ENCODE results near the gene VPS37C.

The VPS37C gene

DNA sequence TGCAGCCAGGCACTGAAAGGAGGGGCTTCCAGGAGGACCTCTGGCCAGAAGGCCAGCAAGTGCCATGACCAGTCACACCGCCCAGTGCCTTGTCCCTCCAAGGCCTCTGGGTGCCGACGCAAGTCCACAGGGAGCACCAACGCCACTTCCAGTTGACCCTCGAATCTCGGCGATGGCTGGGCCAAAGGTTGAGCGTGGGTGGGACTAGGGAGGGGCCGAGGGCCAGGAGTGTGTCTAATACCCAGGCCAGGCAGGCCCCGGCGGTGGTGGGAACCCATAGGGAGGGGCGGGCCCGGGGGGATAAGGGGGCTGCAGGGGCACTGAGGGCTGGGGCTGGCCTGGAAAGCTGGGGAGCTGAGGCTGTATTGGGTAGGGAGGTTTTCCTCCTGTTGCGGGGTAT lies 29.6 kb downstream of the VPS37C start:
- no peak for DNase-seq

DNA sequence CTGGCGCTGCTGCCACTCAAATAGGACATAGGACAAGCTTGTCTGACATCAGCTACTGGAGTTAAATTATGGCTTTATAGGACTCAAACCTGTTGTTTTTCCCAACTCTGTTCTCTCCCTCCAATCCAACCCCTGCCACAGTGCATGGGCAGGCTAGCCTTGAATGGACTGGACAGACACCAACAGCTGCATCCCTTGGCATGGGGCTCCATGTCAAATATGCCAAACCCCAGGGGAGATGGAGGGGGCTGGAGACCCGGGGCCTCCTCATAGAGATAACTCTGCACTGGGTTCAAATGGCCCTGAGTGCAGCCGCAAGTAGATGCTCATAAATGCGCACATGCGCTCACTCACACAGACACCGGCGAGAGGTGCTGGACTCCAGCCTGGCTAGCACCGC lies 30.0 kb downstream of the VPS37C start:
- DNase-seq: no peak

DNA sequence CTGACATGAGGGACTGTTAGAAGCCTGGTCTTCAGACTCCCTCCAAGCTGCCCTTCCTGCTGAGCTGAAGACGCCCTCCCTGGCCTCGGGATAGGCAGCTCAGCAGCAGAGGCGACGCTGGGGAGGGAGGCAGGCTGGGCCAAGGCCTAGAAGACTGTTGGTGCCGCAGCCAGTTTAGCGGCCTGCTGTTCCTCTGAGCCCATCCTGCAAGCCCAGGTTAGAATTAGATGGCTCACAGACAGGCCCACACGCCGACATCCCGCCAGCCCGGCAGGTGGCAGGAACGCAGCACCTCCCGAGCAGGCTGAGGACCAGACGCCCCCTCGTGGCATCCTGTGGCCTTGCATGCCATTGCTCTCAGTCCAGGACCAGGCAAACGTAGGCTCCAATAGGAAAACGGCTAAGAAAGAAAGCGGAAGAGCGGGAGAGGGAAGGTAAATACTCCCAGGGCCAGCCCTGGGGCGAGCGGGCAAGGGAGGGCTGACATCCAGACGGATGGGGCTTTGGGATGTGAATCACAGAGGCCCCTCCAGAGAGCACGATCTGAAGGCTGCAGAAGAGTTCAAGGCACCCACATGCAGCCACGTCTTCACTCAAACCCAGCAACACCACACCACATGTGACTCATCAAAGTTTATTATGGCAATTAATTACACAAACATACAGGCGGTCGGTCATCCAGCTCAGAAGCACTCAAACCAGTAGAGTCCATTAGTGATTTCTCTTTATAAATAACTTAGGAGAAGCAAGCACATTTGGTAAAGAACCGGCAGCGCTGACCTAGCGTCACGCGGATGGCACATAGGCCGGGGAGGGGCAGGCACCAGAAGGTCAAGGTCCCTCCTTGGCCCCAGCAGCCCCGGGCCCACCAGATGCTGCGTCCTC lies 31.3 kb downstream of the VPS37C start:
- DNase-seq: peak; percentile 91

DNA sequence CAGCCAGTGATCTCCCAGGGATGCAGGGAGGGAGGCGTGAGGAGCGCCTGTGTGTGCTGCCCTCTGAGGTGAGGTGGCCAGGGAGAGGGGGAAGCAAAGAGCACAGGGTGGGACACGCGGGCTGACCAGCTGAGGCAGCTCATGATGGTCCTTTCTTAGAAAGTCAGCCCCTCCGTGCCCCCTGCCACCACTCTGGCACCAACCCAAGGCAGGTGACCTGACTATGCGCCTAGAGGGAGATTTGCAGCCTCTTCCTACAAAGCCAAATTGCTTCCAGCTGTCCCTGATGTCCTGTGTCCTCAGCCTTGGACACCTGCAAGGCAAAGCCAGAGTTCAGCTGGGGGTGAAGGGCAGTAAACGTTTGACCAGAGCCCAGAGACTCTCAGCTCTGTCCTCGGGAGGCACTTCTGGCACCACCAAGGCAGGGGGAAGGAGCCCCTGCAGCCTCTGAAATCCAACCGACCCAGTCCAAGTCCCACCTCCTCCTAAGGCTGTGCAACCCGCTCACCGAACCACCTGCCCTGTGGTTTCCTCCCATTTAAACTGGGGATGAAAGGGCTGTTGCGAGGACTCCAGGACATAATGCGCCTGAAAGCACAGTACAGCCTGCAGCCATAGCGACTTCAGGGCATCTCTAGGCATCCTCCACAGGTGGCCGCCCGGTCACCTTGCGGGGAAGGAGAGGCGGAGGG lies 32.1 kb downstream of the VPS37C start:
- DNase-seq: no peak

DNA sequence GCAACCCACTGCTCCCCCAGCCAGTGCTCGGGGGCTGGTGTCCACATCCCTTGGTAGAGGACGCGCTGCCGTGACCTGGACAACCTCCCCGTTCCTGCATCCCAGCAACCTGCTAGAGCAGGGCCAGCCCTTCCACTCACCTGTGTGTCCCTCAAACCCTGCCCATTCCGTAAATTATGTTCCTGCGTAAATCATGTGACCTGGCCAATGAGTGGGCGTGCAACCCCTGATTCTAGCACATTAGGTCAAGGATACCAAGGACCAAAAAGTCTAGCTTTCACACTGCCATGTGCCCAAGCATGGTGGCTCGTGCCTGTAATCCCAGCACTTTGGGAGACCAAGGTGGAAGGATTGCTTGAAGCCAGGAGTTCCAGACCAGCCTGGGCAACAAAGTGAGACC lies 33.2 kb downstream of the VPS37C start:
- DNase-seq: no peak

DNA sequence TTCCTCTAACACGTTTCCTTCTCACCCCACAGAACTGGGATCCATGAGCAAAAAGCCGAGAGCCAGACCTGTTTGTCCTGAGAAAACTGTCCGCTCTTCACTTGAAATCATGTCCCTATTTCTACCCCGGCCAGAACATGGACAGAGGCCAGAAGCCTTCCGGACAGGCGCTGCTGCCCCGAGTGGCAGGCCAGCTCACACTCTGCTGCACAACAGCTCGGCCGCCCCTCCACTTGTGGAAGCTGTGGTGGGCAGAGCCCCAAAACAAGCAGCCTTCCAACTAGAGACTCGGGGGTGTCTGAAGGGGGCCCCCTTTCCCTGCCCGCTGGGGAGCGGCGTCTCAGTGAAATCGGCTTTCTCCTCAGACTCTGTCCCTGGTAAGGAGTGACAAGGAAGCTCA lies 35.0 kb downstream of the VPS37C start:
- DNase-seq: no peak

DNA sequence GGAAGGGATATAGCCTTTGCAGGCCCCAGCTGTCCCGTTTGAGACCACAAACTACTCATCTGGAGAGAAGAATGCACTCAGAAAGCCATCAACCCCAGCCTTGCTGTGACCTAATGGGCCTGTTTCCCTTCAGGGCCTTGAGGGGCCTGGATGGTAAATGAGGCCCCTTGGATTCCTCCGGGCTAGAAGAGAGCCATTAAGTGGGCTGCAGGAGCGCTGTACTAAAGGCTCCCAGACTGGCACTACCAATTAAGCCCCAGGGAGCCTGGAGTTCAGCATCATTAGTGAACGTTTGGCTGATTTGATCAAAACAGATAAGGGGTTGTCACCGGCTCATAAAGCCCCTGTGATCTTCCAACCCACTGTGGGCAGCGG lies 35.9 kb downstream of the VPS37C start:
- no peak for DNase-seq

DNA sequence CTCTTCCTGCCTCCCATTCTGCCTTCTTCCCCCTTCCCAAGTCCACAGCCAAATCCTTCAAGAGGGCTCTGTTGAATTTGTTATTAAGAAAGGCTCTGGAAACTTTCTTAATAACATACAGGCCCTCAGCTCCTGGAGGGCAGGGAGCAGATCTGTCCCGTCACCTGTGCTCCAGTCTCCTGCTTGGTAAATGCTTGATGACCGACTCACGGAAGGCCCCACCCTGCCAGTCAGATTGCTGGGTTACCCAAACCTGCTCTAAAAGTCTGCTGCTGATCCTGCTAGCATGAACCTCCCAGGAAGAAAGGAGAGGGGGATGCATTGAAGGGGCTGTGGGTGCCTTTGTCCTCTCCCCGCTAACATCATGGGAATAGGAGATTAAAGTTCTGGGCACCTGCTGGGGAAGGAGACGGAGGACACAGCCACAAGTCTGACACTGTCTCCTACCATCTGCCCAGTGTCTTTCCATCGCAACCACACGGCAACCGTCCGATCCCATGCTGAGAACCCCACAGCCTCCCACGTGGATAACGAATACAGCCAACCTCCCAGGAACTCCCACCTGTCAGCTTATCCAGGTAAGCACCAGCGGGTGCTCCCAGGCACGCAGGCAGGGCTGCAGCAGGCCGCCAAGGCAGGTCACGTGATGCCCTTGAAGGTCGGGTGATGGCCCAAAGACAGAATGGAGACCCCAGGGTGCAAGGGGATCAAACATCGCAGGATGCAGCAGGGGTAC lies 36.5 kb downstream of the VPS37C start:
- DNase-seq: no peak

DNA sequence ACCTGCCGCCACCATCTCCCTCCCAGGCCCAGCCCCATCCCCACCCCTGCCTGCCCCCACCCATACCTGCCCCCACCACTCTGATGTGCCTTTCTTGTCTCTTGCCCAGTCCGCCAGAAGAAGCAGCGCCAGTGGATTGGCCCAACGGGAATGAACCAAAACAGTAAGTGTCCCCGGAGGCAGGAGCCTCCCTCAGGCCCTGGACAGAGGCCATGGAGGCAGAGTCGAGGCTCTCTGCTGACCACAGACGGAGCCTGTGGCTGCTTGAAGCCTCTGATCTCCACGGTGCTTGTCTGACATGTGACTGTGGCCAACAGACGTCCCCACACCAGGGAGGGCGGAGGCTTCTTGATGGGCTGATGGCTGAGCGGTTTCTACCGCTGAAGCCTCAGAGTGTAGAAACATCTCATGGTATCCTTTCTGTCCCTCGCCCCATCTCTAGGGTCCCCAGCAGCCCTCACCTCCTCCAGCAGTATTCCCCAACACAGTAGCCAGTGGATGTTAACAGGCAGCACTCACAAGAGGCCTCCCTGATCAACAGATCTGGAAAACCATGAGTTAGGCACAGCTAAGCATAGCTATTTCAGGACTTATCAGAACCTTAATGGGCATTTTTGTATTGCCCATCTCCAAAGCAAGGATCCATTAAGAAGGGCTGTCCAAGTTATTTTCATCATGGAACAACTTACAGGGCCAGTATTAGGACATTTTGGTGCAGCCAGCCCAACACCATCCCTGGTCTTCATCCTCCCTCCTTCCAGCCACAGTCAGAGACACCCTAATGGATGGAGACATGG lies 37.3 kb downstream of the VPS37C start:
- DNase-seq: no peak

DNA sequence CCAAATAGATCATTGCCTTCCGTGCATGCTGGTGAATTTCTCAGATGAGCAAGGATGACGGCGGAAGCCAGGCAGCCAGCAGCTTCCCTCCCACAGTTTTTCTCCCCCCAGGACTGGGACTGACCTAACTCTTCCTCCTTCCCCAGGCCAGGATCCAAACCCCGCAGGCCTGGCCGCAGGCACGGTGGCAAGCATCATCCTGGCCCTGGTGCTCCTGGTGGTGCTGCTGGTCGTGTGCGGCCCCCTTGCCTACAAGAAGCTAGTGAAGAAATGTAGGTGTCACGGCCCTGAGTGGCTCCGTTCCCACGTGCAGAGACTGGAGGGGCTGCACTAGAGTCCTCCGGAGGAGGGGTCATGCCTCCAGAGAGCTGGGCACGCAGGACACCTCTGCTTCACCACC lies 38.5 kb downstream of the VPS37C start:
- DNase-seq: no peak

DNA sequence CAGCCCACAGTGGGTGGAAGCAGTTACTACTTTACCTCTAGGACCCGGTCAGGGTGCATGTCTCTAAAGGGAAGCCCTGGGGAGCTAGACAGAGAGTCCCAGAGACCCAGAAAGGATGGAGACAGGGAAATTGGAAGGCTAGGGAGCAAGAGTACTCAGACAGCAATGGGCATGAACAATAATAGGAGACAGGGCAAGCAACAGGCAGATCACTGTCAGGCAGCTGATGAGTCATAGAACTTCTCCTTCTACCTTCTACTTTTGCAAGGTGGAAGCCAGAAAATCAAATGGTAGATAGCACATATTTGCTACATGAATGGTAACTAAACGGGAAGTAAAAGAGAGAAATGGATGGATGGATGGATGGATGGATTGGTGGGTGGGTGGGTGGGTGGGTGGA lies 39.3 kb downstream of the VPS37C start:
- no peak for DNase-seq

DNA sequence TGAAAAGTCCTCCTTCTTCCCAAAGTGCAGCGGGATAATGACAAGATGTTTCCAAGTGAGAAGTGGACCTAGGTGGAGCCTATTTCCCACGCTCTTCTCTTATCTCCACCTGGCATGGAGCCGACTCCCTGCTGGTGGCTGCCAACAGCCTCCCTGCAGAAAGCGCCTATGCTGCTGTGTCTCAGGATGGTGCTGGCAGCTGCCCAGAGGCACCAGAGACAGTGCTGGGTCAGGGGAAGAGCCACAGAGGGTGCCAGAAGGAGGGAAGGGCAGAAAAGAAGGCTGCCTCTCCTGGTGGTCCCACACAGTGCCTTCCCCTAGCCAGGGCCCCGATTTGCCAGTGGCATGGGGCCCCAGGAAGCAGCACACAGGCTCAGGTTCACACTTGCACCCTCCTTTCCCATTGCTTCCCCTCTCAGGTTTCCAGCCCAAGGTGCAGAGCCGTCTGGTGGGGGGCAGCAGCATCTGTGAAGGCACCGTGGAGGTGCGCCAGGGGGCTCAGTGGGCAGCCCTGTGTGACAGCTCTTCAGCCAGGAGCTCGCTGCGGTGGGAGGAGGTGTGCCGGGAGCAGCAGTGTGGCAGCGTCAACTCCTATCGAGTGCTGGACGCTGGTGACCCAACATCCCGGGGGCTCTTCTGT lies 39.9 kb downstream of the VPS37C start:
- DNase-seq: no peak

DNA sequence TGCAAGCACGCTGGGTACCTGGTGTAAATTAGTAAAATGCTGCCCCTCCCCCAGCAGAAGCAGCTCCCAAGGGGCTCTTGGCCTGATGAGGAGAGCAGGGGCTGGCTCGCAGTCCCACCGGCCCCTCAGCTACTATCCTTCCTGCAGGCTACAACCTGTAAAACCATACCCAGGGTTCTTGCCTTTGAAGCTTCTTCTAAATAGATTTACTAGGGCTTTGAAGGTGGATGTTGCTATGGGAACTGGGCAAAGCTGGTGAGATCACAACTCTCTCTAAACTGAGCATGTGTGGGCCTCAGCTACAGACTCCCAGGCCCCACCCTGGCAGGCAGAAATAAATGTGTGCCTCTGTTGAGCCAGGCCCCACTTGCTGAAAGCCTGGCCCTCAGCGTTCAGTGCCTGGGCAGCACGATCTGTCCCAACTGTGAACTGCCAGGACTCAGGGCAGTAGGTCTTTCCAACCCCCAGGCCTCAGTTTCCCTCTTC lies 40.5 kb downstream of the VPS37C start:
- DNase-seq: no peak

DNA sequence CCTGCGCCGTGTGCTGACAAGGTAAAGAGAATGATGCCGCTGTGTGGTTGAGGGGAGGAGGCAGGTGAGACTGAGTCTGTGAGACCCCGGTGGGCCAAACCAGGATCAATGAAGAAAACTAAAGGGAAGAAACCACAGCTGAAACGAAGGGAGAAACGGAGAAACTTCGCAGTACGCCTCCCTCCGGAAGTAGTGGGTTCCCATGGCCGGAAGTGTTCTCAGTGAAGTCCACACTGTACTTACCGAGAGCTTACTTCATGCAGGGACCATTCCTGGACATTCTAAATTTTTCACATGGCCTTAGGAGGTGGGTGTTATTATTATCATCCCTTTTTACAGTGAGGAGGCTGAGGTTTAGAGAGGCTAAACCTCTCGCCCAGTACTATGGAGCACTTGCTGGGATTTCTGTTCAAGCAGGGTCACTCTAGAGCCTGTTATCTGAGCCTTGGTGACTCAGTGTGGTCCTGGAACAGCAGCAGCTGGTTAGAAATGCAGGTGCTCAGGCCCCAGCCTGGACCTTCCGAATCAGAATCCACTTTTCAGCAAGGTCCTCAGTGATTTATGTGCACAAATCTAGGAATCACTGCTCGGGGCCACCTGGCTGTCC lies 41.0 kb downstream of the VPS37C start:
- DNase-seq: no peak

DNA sequence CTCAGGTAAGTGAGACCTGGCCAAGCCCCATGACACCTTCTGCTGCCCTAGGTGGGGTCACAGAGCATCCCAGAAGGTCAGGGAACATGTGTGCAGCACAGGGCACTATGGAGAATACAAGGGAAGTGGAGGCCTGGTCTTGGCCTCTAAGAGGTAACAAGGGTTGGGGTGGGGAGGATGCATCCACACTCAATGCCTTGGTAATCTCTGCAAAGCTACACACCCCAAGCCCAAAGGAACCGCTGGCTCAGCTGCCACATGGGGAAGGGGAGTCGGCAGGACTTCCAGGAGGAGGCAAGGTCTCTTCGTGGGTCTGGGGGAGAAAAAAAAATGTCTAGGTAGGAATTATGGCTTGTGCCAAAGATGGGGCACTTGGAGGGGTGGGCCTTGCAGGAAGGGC lies 41.7 kb downstream of the VPS37C start:
- DNase-seq: no peak

DNA sequence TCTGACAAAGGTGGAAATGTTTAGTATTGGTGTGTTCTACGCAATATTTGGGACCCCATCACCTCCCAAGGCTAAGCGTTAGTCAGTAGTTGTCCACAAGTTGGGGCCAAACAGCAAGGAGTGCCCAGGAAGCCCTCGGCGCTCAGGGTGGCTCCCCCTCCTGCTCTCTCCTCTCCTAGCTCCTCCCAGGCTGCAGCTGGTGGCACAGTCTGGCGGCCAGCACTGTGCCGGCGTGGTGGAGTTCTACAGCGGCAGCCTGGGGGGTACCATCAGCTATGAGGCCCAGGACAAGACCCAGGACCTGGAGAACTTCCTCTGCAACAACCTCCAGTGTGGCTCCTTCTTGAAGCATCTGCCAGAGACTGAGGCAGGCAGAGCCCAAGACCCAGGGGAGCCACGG lies 42.2 kb downstream of the VPS37C start:
- DNase-seq: no peak

DNA sequence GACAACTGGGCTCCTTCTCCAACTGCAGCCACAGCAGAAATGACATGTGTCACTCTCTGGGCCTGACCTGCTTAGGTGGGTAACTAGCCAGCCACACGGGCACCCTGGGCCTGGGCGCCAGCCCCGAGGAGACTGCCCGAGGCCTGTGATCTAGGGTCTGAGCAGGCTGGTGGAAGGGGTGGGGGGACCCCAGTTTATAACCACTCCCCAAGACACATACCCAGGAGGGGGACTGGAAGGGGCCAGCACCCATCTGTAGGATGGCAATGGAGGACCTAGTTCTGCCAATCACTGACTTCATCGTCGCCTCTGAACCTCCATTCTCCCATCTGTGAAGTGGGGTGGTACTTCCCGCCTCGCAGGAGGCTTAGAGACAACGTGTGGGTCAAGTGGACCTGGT lies 42.8 kb downstream of the VPS37C start:
- DNase-seq: no peak

DNA sequence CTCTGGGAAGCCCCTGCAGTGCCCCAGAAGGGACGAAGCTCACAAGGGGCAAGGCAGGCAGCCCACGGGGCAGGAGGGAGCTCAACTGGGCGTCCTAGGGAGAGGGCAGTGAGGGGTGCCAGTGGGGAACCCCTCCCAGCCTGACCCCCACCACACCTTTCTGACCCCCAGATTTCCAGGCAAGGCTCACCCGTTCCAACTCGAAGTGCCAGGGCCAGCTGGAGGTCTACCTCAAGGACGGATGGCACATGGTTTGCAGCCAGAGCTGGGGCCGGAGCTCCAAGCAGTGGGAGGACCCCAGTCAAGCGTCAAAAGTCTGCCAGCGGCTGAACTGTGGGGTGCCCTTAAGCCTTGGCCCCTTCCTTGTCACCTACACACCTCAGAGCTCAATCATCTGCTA lies 43.2 kb downstream of the VPS37C start:
- no peak for DNase-seq

DNA sequence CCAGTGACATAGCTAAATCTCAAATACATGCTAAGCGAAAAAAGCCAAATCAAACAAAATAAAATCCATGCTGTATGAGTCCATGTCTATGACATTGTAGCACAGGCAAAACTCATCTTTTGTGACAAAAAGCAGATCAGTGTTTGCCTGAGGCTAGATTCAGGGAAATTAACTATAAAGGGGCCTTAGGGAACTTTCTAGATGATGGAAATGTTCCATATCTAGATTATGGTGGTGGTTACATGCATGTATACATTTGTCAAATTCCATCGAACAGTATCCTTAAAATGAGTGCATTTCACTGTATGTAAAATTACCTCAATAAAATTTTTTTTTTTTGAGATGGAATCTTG lies 44.1 kb downstream of the VPS37C start:
- no peak for DNase-seq

DNA sequence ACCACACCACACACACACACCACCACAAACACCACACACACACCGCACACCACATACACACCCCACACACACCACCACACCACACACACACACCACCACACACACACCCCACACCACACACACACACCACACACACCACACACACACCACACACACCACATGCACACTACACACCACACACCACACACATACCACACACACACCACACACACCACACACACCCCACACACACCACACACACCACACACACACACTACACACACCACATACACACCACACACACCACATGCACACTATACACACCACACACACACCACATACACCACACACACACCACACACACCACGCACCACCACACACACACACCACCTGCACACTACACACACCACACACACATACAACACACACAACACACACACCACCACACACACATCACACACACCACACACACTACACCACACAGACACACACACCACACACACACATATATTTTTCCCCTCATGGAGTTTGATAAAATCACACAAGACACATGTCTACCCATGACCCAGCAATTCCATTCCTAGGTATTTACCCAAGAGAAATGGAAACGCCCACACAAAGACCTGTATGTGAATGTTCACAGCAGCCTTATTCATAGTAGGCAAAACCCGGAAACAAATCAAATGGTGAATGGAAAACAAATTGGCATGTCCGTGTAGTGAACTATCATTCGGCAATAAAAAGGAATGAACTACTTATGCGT lies 44.6 kb downstream of the VPS37C start:
- no peak for DNase-seq

DNA sequence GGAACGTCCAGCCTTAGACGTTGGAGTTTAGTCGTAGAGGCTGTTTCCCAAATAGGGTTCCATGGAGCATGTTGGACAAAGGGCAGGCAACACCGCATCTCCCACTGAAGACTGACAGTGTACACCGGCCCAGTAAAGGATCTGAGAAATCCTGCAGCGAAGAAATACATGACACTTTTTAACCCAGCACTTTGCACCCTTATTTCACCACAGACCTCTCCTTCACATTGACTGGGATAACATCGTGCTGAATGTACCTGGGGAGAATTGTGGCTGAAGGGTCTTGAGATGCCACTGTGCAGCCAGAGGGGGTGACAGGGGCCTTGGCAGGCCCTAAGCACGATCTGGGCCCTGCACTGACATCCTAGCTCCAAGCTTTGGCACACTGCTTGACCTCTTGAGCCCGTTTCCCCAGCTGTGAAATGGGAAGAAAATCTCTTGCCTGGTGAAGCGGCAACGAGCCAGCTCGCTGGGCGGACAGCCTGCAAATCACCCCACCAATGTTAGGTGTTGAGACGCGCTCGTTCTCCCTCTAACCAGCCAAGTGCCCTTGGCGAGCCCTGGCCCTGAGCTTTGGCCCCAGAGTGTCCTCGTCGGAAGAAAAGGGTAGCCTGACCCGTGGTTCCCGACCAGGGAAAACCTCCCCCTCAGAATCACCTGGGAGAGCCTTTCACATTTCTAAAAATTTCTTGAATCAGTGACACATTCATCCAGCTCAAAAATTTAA lies 45.6 kb downstream of the VPS37C start:
- DNase-seq: no peak
